M059J (cell line): ENCODE results near the gene TRIP12. TPM values are rescaled to one million over a fixed set of nuclear protein-coding genes. Genes with fewer than 3 reads are reported as not detected.
"Not testable (repeated sequence)": the region's sequence is repeated elsewhere in the genome, so short reads cannot be mapped to it uniquely, and the experiment has no call there.

Source experiments
- DNase-seq: peaks from one replicate; pipeline ENCODE4 v3.0.0-alpha.2; 2012; ENCODE audit warnings: low read depth
- total RNA-seq: library from RNA; depleted of rRNA; stranded (reverse); fragments of >200 nt; shearing (Covaris generic); gene quantifications from 2 replicates; pipeline ENCODE4 v1.2.3, GENCODE V29; 2014; rRNA removed

The TRIP12 gene
- 75.3 and 130 TPM in 2 replicates for total RNA-seq

DNA sequence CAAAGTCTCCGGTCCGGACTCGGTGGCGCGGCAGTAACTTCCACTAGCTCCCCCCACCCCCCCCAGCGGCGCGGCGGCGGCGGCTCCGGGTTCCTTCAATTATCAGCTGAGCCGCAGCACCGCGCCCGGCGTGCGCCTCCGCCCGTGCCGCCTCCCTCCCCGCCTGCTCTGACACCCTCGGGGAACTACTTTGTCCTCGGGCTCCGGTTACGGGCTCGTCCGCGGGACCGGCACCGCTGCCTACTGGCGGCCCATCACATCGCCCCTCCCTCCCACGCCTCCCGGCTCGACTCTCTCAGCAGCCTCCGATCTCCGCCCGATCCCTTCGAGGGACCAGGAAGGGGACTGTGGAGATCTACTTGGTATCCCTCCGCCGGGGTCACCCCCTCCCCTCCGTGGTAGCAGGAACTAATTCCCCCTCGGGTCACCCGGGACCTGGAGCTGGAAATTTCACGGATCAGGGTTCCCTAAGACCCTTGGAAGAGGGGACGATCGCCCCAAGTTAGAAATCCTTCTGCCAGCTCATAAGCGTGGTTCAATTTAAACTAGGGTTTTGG, at the start of gene TRIP12:
TRIP12 (minus strand) TSS at position 118 of the 557 bp plus-strand sequence. CDS start 41,930 bp downstream, outside the sequence.
- DNase-seq = peak; percentile 93

DNA sequence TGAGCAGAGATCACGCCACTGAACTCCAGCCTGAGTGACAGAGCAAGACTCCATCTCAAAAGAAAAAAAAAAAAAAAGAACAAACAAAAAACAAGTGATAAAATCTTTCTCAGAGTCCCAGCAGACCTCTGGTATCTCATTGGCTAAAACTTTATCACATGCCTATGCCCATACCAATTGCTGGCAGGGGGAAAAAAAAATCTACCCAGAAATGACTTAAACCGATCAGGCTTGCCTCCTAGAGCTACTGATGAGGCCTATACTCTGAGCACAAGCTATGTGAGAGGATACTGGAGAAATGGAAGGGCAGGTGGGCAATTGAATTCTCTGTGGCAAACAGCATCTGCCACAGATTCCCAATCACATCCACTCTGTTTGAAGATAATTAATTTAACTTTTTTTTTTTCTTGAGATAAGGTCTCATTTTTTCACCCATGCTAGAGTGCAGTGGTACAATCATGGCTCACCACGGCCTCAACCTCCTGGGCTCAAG, 49.5 kb upstream of the TRIP12 start:
- DNase-seq = no peak

DNA sequence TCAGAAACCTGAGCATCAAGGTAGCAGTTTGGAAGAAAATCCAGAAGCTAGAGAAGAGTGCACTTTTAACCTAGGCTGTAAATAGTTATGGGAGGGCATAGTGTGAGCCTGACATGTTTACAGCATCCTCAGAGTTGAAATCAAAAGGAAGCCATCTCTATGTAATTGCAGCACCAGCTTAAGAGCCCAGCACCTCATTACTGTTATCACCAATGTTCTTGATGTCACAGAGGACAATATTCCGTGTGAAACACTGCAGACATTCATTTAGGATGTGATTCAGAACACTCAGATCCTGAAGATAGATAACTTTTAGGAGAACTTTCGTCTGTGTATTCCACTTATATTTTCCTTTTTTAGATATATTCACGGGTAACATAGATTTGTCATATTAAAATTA, 48.6 kb upstream of the TRIP12 start:
- no peak for DNase-seq

DNA sequence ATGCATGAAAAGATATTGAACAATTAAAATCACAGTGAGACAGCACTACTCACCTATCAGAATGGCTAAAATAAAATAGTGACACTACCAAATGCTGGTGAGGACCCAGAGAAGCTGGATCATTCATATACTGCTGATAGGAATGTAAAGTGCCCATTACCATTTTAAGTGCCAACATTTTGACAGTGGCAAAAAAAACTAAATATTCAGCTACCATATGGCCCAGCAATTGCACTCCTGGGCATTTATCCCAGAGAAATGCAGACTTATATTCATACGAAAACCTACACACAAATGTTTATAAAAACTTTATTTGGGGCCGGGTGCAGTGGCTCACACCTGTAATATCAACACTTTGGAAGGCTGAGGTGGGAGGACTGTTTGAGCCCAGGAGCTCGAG, 48.1 kb upstream of the TRIP12 start:
- no peak for DNase-seq

DNA sequence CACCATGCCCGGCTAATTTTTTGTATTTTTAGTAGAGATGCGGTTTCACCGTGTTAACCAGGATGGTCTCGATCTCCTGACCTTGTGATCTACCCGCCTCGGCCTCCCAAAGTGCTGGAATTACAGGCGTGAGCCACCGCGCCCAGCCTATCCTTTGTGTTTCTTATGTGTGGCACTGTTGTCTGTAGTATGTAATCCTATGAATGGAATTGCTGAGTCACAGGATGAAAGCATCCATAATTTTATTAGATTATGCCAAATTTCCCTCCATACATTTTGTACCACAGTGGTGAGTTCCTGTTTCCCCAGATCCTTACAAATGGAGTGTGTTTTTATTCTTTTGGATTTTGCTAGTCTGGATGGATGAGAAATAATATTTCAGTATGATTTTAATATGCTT, 41.8 kb upstream of the TRIP12 start:
- not testable (repeated sequence) for DNase-seq

DNA sequence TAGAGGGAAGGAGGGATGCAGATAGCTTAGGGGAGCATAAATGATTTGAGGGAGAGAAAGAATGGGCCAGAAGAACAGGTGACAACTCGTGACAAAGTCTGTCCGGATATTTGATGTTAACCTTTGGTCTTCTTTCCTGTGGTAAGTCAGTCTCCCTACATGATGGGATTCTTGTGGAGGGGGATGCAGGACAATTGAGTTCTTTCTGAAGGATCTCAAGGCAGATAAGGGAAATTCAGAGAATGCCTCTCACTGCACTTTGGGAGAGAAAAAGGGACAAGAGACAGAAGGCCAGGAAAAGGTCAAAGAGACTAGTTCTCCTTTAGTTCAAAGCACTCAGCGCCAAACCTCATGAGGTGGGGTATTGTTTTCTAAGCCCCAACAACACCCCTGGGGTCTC, 34.7 kb upstream of the TRIP12 start:
- DNase-seq = no peak

DNA sequence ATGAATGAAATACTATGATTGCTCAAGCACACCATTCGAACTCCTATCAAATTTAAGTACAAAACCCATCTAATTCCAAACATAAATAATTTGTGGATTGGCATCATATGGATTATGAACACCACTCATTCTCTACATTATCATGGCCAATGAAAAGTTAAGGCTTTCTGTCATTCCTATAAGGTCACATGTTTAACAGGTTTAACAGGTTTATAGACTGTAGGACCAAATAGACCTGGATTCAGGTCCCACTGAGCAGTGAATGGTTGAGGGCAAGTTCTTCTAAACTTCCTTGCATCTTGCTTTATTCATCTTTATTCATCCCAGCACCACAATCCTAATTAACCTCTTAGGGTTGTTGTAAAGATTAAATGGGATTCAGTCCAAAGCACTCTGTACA, 33.9 kb upstream of the TRIP12 start:
- DNase-seq = no peak

DNA sequence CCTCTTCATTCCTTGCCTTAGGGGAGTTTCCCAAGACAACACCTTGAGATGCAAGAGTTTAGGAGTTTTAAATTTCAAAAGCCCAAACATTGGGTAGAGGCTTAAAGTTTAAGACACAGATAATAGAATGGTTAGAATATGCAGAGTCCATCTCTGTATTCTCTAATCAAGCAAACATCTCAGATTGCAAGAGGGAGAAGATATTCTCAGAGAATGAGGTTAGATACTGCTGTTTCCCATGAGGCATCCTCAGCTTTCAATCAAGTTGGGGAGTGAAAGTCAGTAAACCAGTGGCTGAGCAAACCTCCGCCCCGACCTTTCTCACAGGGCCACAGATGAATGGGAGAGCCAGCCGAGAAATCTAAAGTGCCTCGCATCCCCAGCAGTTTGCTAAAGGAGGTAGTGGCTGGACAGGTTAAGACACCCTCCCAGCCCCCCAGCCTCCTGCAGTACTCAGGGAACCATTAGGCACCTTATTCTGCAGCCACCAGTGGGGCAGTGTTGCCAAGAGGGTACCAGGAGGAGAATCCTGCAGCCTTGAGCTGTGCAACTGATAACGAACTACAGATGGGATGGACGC, 30.5 kb upstream of the TRIP12 start:
- DNase-seq = no peak

DNA sequence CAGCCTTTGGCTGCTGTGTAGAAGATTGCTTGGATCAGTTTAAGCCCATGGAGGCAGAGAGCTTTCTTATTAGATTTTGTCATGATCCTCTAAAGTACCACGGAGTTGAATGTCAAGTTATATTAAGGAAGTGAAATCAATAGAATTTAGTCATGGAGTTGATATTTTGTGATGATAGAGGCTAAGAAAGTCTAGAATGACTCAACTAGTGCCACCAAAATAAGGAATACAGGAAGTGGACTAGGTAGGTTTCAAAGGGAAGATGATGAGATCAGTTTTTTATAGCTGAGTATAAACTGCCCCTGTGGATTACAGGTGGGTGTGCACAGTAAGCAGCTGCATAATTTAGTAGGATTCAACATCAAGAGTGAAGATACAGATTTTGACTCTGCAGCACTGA, 25.7 kb upstream of the TRIP12 start:
- DNase-seq = no peak

DNA sequence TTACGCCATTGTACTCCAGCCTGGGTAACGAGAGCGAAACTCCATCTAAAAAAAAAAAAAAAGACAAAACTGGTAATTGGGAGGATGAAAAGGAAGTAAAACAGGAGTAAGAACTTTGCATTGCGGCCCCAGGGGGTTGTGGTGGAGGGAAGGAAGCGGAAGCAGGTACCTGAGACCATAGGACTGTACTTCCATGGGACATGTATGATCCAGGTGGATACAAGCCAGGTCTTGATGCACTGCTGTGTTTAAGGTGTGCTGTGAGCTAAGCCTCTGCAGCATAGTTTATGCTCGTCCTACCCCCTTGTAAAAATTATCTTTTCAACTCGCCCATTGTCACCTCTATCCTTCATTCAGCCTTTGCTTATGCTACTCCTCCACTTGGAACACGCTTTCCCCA, 24.2 kb upstream of the TRIP12 start:
- DNase-seq = no peak

DNA sequence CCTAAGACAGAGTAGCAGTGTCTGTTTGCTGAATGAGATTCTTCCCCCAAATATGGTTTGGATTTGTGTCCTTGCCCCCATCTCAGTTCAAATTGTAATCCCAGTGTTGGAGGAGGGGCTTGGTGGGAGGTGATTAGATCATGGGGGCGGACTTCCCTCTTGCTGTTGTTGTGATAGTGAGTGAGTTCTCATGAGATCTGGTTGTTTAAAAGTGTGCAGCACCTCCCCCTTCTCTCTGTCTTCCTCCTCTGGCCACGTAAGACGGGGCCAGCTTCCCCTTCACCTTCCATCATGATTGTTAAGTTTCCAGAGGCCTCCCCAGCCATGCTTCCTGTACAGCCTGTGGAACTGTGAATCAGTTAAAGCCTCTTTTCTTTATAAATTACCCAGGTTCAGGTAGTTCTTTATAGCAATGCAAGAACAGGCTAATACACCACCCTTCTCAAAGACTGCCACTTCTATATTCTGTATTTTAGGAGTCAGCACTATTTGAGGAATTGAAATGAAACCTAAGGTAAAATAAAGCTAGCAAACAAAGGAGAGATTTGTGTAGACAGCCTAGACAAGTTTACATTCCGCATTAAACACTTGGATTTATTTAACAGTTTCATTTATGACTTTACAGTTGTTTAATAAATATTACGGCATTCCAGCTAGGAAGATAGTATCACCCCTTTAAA, 22.1 kb upstream of the TRIP12 start:
- no peak for DNase-seq

DNA sequence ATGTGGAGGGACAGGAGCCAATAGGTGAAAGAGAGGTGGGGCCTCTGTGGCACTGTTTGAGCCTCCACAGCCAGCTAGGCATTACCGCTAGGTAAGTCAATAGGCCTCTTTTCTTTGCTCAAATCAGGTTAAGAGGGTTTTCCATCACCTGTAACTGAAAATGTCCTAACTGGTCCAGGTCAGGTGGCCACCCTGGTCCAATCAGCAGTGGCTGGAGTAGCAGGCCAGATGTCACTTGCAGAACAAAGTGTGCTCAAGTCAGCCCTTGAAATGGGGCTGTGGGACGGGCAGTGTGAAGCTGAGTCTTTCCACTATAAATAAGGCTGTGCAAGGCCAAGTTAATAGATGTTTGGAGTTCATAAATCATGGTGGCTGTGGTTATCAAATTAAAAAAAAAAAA, 21.4 kb upstream of the TRIP12 start:
- DNase-seq = no peak

DNA sequence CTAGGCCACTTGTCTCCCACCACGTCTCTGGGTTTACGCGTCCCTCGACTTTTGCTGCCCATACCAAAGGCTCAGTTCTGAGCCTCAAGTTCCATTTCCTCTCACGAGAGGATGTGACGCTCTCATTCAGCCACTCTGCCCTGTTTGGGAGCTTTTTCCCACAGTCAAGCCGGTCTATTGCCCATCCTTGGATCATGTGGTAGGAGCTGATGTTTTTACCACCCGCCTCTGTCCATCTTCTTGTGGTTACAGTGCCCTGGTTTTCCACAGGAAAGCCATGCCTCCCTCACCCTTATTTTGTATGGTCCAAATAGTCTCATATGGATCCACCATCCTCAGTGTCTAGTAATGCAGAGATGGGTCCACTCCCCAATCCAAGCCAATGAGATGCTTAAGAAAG, 20.9 kb upstream of the TRIP12 start:
- DNase-seq = no peak

DNA sequence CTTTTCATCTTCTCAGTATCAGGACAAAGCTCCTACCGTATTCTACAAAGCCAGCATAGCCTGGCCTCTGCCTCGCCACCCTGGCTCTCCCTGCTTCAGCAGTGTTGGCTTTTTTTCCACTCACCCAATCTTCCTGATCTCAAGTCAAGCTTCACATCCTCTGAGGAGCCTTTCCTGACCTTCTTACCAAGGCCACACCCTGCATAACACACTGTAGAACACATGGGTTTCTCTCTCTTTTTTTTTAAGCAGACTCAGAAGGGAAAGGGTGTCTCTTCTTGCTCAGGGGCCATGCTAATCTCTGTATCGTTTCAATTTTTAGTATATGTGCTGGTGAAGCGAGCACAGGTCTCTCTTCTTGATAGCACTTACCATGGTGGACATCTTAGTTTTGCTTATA, 15.7 kb upstream of the TRIP12 start:
- DNase-seq = no peak

DNA sequence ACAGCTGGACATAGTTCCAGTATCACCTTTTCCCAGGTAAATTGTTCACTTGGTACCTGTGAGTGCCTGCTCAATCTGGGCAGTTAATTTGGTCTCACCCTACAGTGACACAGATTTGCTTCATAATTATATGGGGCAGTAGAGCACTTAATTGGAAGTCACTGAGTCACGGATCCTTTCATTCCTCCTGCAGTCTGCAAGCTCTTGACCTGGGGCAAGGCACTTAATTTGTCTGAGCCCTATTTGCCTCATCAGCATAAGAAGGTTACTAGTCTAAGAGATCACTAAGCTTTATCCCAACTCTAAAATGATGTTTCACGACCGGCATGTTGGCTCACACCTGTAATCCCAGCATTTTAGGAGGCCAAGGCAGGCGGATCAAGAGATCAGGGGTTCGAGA, 9.4 kb upstream of the TRIP12 start:
- DNase-seq = no peak

DNA sequence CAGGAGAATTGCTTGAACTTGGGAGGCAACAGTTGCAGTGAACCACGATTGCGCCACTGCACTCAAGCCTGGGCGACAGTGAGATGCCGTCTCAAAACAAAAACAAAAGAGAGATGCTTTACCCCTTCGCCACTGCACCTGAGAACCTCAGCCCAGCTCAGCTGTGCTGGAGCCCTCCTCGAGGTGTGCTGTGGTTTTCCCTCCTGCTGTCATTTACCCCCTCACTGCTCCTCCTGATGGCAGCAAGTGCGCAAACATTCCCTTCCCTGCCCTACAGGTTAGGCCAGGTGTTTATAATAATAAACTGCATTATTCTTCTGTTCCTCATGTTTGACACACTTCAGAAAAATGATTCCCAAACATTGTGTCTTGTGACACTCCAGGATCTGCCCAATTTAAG, 8.8 kb upstream of the TRIP12 start:
- no peak for DNase-seq

DNA sequence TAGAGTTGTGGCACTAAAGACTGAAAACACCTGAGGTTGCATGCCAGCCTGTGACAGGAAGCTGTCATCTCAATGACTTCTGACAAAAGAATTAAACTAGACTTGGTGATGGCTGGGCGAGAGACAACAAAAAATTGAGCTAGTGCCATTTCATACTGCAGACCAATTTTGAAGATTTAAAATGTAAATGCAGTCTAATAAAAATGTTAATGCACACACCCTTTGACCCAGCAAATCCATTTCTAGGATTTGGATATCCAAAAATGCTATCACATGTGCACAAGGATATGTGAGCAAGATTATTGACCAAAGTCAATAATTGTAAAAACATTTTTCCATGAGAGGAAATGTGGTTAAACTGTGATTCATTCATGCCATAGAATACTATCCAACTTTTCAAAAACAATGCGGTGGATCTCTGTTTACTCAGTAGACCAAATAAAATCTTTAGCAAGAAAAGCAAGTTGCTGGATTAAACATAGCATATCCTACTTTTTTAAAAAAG, 6.1 kb upstream of the TRIP12 start:
- peak; percentile 57 for DNase-seq

DNA sequence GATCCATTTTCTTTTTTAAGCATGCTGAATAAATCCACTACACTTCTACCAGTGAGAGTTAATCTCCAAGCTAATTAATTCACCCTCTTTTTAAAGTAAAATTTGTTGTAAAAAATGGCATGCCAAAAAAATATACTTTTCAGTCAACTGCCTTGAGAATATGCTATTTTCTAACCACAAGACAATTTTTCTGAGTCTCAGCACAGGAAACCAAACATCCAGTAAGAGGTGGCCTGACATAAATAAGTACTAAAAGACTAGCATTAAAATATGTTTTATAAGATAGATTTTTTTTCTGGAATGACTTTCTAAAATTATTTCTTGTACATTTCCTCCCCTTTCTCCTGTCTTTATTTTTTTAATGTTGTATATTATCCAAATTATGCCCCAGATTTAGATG, 3.4 kb upstream of the TRIP12 start:
- no peak for DNase-seq

DNA sequence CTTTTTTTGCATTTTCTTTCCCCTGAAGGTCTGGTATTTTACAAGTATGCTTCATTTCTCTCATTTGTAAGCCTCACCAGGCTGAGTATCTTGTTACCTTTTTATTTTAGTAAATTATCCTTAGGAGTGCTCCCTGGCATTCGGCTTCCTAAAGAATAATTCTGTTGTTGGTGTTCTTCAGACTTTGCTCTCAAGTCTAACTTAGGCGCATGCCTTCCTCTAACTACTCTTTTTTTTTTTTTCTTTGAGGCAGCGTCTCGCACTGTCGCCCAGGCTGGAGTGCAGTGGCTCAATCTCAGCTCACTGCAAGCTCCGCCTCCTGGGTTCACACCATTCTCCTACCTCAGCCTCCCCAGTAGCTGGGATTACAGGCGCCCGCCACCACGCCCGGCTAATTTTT, 2.7 kb upstream of the TRIP12 start:
- DNase-seq = not testable (repeated sequence)

DNA sequence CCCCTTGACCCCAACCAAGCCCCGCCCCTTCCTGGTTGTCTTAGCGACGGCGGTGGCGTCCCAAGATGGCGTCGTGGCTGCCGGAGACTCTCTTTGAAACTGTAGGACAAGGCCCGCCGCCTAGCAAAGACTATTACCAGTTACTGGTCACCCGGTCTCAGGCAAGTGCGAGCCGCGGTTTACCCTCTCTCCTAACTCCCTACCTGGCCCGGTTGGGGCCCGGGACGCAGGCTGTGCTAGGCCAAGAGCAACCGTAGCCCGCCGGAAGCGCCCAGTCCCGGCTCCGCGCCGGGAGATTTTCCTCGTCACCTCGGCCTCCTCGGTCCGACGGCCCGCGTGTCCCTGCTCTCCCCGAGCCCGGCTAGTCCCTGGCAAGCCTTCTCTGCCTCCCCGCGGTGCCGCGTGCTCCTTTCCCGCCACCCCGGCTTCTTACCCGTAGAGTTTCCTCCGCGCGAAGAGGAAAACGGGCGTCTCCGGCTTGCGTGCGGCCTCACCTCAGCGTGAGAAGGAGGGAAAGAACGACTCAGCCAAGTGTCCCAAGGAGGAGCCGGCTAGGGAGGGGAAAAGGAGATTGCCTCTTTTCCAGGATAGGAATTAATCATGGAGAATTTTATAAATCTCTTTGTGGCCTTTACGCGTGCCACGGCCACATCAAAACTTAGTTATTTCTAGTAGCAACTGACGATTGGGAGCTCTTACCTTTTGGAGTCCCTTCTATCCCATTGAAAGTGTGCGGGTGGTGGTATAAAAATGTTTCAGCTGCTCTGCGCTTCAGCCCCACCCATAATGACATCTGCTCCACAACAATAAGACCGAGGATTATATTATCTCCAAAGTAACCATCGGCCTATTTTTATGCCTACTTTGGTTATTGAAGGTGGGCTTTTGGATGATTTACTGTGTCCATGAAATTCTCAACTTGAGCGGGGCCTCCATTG, 909 bp upstream of the TRIP12 start, which contains the start of gene FBXO36:
FBXO36 (plus strand) TSS at position 55 of the 938 bp plus-strand sequence; CDS start at position 66, 11 bp downstream.
- peak; percentile 80 for DNase-seq

DNA sequence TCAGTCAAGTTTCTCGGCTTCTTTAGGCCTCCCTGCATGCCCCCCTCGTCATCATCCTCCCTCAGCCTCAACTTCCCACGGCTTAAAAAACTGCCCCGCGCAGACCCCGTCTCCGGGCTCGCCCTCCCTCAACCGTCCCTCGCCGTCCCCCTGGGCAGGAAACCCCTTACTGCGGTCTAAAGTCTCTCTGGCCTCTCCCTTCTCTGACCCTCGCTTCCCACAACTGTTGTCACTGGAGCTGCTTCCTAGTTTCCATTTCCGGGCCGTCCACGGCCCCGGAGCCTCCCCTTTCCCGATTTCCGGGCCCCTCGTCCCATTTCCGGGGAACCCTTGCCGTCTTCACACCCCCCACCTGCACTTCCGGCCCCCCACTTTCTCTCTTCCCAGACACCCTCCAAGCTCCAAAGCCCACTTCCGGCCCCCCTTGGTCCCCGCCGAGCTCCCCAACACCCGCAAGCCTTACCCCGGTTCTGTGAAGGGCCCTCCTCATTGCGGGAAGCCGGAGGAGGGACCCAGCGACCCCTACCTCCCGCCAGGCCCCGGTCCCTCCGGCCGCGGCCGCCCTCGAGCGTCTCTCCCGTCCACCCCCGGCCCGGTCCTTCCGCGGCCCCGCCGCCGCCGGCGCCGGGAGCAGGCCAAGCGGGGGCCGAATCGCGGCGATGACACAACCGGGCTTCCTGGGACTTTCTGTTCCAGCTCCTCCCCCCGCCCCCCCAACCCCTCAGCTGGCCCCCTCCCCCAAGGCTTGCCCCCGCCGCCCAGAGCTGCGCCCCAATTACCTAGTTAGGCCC, 513 bp downstream of the TRIP12 start:
- DNase-seq = peak; percentile 80
